Suprapubic skin (tissue), 4 donors: Measurements from ENCODE around the gene NOL12. TPM values are rescaled to one million over a fixed set of nuclear protein-coding genes. Genes with fewer than 3 reads are reported as not detected.
"Not testable (repeated sequence)": the region's sequence is repeated elsewhere in the genome, so short reads cannot be mapped to it uniquely, and the experiment has no call there.

ENCODE experiments used
- DNase-seq, 2 donors: peaks; one replicate each; pipeline ENCODE4 v3.0.0-alpha.2; 2019; ENCODE audit warnings: low spot score in 2 of 2
- H3K27ac ChIP-seq: fragments of 200-600 bp; sonication (generic); one replicate; pipeline ENCODE4 v1.5.1; 2019
- H3K27me3 ChIP-seq: fragments of 200-600 bp; sonication (generic); one replicate; pipeline ENCODE4 v1.5.1; 2019
- H3K36me3 ChIP-seq: fragments of 200-600 bp; sonication (generic); one replicate; pipeline ENCODE4 v1.5.1; 2019
- H3K4me1 ChIP-seq: fragments of 200-600 bp; sonication (generic); one replicate; pipeline ENCODE4 v1.5.1; 2019
- H3K4me3 ChIP-seq: fragments of 200-600 bp; sonication (generic); one replicate; pipeline ENCODE4 v1.5.1; 2019; ENCODE audit warnings: mild to moderate bottlenecking
- H3K9me3 ChIP-seq: fragments of 200-600 bp; sonication (generic); one replicate; pipeline ENCODE4 v1.5.1; 2019
- CTCF ChIP-seq, 2 donors: fragments of 200-600 bp in 1 of 2; fragments of 450-650 bp in 1 of 2; sonication (generic) in 1 of 2; IDR thresholded peaks; one replicate each; pipeline ENCODE4 v1.5.1; 2016 to 2019; ENCODE audit warnings: antibody characterized with exemption in 2 of 2, mild to moderate bottlenecking in 1 of 2, moderate library complexity in 1 of 2
- EP300 ChIP-seq: sonication (generic); formaldehyde crosslinking; IDR thresholded peaks from one replicate; pipeline ENCODE4 v1.6.1; 2017; ENCODE audit warnings: antibody characterized with exemption
- POLR2A ChIP-seq, 2 donors: fragments of 450-650 bp; IDR thresholded peaks; one replicate each; pipeline ENCODE4 v1.6.1; 2017; ENCODE audit warnings: antibody characterized with exemption in 2 of 2, mild to moderate bottlenecking in 2 of 2, moderate library complexity in 2 of 2
- POLR2AphosphoS5 ChIP-seq, 3 donors: sonication (generic); formaldehyde crosslinking; IDR thresholded peaks; one replicate each; pipeline ENCODE4 v1.6.1; 2017; ENCODE audit warnings: antibody characterized with exemption in 3 of 3
- WGBS: methylation state at CpG from one replicate; pipeline ENCODE4 v1.1.5; 2018; 5-methylcytosine and 5-hydroxymethylcytosine counted together
- total RNA-seq, 4 donors: library from RNA; depleted of rRNA; stranded (reverse); fragments of >200 nt; gene quantifications; one replicate each; pipeline ENCODE4 v1.1.0, GENCODE V29; 2016

NOL12 gene
- total RNA-seq, 4 donors from 2014 or later, result 29.2 to 49.8 (median 40.7) TPM

GRCh38 chr22:37715760-37716159, 29.6 kb downstream of the NOL12 start:
- TF ChIP-seq CTCF (IDR thresholded peaks at IDR 0.05) (no peak), EP300 (no peak)
- 96% methylated on average over 6 of the region's 7 CpGs for WGBS
- no peaks in the 10 kb centered on the region for H3K4me1 ChIP-seq
- H3K27ac ChIP-seq, result no peak overlapping the region
- no peaks in the 10 kb centered on the region for H3K9me3 ChIP-seq
- DNase-seq, result no peak
- H3K36me3 ChIP-seq, result peaks cover 3% of the 10 kb centered on the region
- no peaks in the 10 kb centered on the region for H3K27me3 ChIP-seq
- H3K4me3 ChIP-seq, result no peak overlapping the region

- no peaks in the 10 kb centered on the region for H3K4me1 ChIP-seq
- H3K27ac ChIP-seq, result no peak overlapping the region
- DNase-seq, result no peak
- H3K4me3 ChIP-seq, result no peak overlapping the region
- TF ChIP-seq EP300, result no peak
- TF ChIP-seq CTCF (IDR thresholded peaks at IDR 0.05), result no peak
- TF ChIP-seq POLR2A (IDR thresholded peaks at IDR 0.05), result no peak
- no peak for TF ChIP-seq POLR2AphosphoS5 (IDR thresholded peaks at IDR 0.05)
- no peaks in the 10 kb centered on the region for H3K9me3 ChIP-seq
- H3K27me3 ChIP-seq, result no peaks in the 10 kb centered on the region
- WGBS, result 64% methylated on average over 9 of the region's 9 CpGs
- peaks cover 3% of the 10 kb centered on the region for H3K36me3 ChIP-seq
Observed at GRCh38 chr22:37716708-37717107, 30.6 kb downstream of the NOL12 start.

- not testable (repeated sequence) for H3K27ac ChIP-seq, H3K36me3 ChIP-seq, DNase-seq, H3K4me3 ChIP-seq, H3K4me1 ChIP-seq, H3K9me3 ChIP-seq, H3K27me3 ChIP-seq
- 86% methylated on average over 6 of the region's 7 CpGs for WGBS
Observed at GRCh38 chr22:37717235-37717634, 31.1 kb downstream of the NOL12 start.

- H3K4me1 ChIP-seq, H3K9me3 ChIP-seq, DNase-seq, H3K4me3 ChIP-seq, H3K27ac ChIP-seq, H3K27me3 ChIP-seq, H3K36me3 ChIP-seq: not testable (repeated sequence)
- WGBS, result 93% methylated on average over 3 of the region's 38 CpGs
Observed at GRCh38 chr22:37717746-37718305, 31.7 kb downstream of the NOL12 start.

GRCh38 chr22:37725551-37726240, 39.6 kb downstream of the NOL12 start:
- H3K4me3 ChIP-seq, result no peak overlapping the region
- H3K27ac ChIP-seq, result no peak overlapping the region
- TF ChIP-seq EP300 (no peak), CTCF (IDR thresholded peaks at IDR 0.05) (no peak), POLR2AphosphoS5 (IDR thresholded peaks at IDR 0.05) (no peak), POLR2A (IDR thresholded peaks at IDR 0.05) (no peak)
- no peak for DNase-seq
- 95% methylated on average over 25 of the region's 25 CpGs for WGBS
- peaks cover 6% of the 10 kb centered on the region for H3K4me1 ChIP-seq
- no peaks in the 10 kb centered on the region for H3K27me3 ChIP-seq
- H3K36me3 ChIP-seq, result peaks cover 9% of the 10 kb centered on the region
- H3K9me3 ChIP-seq, result no peaks in the 10 kb centered on the region

- H3K4me3 ChIP-seq, result no peak overlapping the region
- peaks cover 9% of the 10 kb centered on the region for H3K36me3 ChIP-seq
- peaks cover 6% of the 10 kb centered on the region for H3K4me1 ChIP-seq
- H3K9me3 ChIP-seq, result no peaks in the 10 kb centered on the region
- no peaks in the 10 kb centered on the region for H3K27me3 ChIP-seq
- 82% methylated on average over 17 of the region's 20 CpGs for WGBS
- DNase-seq, result no peak
- H3K27ac ChIP-seq, result no peak overlapping the region
- TF ChIP-seq EP300 (no peak), POLR2AphosphoS5 (IDR thresholded peaks at IDR 0.05) (no peak), CTCF (IDR thresholded peaks at IDR 0.05) (no peak), POLR2A (IDR thresholded peaks at IDR 0.05) (no peak)
Observed at GRCh38 chr22:37726241-37726887, 40.2 kb downstream of the NOL12 start.
